NCI-H1105 treated with DMSO at 0.1 percent for 48 hours (cell line): ENCODE measurements around the gene RGS1.

Experiments
- DNase-seq: peaks from one replicate; lab custom pipeline; 2025; lab: John Stamatoyannopoulos, UW

The RGS1 gene

GRCh38 chr1:192626366-192627179 lies 51.0 kb downstream of the RGS1 start:
- no peak for DNase-seq

DNA sequence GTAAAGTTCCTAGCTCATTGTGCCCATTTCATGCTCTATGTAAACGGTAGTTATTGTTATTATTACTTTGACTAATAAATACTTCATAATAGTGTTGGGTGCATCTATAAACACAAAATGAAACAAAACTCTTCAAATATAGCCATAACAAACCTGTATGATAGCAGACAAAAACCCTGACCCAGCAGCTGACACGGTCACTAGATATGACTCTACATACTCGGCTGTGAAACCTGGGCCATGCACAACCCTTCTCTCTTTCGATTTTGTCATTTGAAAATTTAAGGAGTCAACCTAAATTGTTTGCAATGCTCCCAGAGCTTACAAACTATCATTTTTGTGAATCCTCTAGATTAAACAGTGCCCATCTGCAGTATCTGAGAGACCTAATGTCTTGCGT lies 52.3 kb downstream of the RGS1 start:
- no peak for DNase-seq

DNA sequence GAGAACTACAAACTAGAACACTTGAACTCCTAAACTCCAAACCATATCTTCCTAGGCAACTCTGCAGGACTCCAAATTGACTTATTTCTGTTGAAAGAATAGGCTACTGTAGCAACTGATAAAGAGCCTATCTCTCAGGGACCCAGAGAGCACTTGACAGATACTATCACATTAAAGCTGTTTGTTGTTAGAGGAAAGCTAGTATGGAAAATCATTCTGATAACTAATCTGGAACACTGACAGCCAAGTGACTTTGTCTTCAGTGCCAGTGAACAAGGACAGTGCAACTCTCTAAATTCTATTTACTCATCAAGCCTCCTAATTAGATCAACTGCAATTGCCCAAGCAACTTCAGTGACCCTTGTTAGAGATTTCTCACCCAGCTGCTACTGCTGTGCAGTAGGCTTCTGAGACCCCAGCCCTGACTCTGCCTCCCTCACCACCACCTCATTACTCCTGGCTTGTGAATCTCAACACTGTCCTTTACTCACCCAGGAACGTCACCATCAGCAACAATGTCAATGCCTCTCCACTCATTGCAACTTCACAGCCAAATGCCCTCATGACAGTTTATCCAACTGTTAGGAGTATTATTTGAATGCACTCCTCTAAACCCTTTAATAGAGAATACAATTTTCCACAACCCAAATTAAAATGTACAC lies 53.0 kb downstream of the RGS1 start:
- no peak for DNase-seq

DNA sequence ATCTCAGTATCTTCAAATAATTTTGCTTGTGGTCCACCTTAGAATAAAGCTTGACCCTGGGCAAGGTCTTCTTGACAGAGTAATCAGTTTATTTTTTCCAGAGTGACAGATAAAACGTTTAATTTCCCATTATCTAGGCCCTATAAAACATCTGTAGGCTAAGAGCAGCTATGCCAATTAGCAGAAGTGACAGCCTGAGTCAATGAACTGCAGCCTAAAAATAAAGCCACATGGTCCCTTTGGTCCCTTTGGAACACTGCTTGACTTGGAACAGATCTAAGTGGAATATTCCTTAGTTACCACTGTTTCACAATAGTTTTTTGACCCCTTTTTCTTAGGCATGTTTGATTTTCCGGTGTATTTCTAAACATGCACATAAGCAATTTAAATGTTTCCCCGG lies 54.0 kb downstream of the RGS1 start:
- DNase-seq, result no peak
